GM21390 (cell line): ENCODE data around the gene SLC18A2.
"Not testable (repeated sequence)": the region's sequence is repeated elsewhere in the genome, so short reads cannot be mapped to it uniquely, and the experiment has no call there.

Source experiments
- ATAC-seq: cut with Tn5 transposase; IDR thresholded peaks from one replicate; pipeline ENCODE4 v1.9.1; 2021; ENCODE audit not compliant: unreplicated experiment

The SLC18A2 gene

GRCh38 chr10:117262291-117262902, 21.5 kb downstream of the SLC18A2 start:
- ATAC-seq, result no peak

- no peak for ATAC-seq
These were observed 22.0 kb downstream of the SLC18A2 start for GRCh38 chr10:117262903-117263293.

GRCh38 chr10:117264782-117265181, 23.9 kb downstream of the SLC18A2 start:
- ATAC-seq, result no peak

GRCh38 chr10:117266400-117266799, 25.5 kb downstream of the SLC18A2 start:
- ATAC-seq, result no peak

- no peak for ATAC-seq
These were observed 25.9 kb downstream of the SLC18A2 start for GRCh38 chr10:117266812-117267211.

GRCh38 chr10:117268258-117268657, 27.3 kb downstream of the SLC18A2 start:
- no peak for ATAC-seq

- ATAC-seq, result no peak
These were observed 28.0 kb downstream of the SLC18A2 start for GRCh38 chr10:117268907-117269306.

- ATAC-seq, result no peak
These were observed 30.5 kb downstream of the SLC18A2 start for GRCh38 chr10:117271427-117271826.

- no peak for ATAC-seq
These were observed 31.5 kb downstream of the SLC18A2 start for GRCh38 chr10:117272195-117273076.

- no peak for ATAC-seq
These were observed 33.1 kb downstream of the SLC18A2 start for GRCh38 chr10:117273980-117274379.

- ATAC-seq, result no peak
These were observed 33.6 kb downstream of the SLC18A2 start for GRCh38 chr10:117274509-117274908.

- ATAC-seq, result no peak
These were observed 34.2 kb downstream of the SLC18A2 start for GRCh38 chr10:117275121-117275520.

- no peak for ATAC-seq
These were observed 36.8 kb downstream of the SLC18A2 start for GRCh38 chr10:117277675-117278074.

GRCh38 chr10:117284716-117285494, 44.0 kb downstream of the SLC18A2 start:
- ATAC-seq, result no peak

- ATAC-seq, result not testable (repeated sequence)
These were observed 50.0 kb downstream of the SLC18A2 start for GRCh38 chr10:117290872-117291271.

- no peak for ATAC-seq
These were observed 53.2 kb downstream of the SLC18A2 start for GRCh38 chr10:117294039-117294645.

GRCh38 chr10:117294735-117295134, 53.8 kb downstream of the SLC18A2 start:
- ATAC-seq, result no peak

GRCh38 chr10:117298219-117298618, 57.3 kb downstream of the SLC18A2 start:
- no peak for ATAC-seq

GRCh38 chr10:117299435-117299834, 58.5 kb downstream of the SLC18A2 start:
- ATAC-seq, result no peak

GRCh38 chr10:117300671-117301070, 59.8 kb downstream of the SLC18A2 start:
- ATAC-seq, result no peak

GRCh38 chr10:117303451-117303850, 62.5 kb downstream of the SLC18A2 start:
- not testable (repeated sequence) for ATAC-seq
